Thyroid gland (tissue), 4 donors: ENCODE measurements around the gene NCR3LG1.

Source experiments
- POLR2A ChIP-seq, 2 donors: fragments of 450-650 bp; IDR thresholded peaks; one replicate each; pipeline ENCODE4 v1.6.1; 2017; ENCODE audit warnings: antibody characterized with exemption in 2 of 2, mild to moderate bottlenecking in 2 of 2, moderate library complexity in 1 of 2
- TF ChIP-seq, protein P1 (sequence below), 6 experiments: fragments of 200-600 bp in 3 of 6; fragments of 450-650 bp in 3 of 6; sonication (generic) in 3 of 6; IDR thresholded peaks; one replicate each; pipeline ENCODE4 v1.5.1; 2016 to 2019; ENCODE audit warnings: antibody characterized with exemption in 6 of 6, mild to moderate bottlenecking in 2 of 6, inconsistent platforms in 1 of 6, moderate library complexity in 1 of 6

DNA sequence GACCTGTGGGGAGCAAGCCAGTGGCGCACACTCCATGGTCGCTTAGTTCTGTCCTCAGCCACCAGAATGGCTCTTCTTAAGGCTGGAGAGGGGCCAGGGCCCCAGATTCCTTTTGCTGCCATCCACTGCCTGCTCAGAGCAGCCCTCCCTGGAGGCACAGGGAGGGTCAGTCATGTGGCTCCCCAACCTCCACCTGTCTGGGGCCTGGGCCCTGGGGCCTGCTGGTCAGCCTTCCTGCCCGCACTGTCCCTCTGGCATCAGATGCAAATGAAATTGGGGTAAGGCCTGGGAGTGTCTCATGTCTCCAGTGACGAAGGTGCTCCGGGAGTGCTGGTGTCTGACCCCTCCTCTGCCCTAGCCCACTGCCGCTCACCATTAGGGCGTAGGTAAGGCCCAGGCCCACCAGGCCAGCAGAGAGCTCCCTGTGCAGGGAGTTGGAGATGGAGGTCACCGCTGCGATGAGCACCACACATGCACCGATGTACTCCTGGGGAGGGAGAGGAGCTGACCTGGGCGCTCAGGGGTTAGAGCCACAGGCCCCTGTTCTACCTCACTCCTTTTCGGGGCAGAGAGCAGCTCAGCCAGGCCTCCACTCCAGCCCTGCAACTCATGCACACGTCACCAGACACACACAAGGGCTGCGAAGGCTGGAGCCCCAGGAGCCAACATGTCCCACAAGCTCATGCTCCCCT is 45.9 kb downstream of the NCR3LG1 start:
- TF ChIP-seq, protein P1, sequence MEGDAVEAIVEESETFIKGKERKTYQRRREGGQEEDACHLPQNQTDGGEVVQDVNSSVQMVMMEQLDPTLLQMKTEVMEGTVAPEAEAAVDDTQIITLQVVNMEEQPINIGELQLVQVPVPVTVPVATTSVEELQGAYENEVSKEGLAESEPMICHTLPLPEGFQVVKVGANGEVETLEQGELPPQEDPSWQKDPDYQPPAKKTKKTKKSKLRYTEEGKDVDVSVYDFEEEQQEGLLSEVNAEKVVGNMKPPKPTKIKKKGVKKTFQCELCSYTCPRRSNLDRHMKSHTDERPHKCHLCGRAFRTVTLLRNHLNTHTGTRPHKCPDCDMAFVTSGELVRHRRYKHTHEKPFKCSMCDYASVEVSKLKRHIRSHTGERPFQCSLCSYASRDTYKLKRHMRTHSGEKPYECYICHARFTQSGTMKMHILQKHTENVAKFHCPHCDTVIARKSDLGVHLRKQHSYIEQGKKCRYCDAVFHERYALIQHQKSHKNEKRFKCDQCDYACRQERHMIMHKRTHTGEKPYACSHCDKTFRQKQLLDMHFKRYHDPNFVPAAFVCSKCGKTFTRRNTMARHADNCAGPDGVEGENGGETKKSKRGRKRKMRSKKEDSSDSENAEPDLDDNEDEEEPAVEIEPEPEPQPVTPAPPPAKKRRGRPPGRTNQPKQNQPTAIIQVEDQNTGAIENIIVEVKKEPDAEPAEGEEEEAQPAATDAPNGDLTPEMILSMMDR (IDR thresholded peaks at IDR 0.05): no peak
- no peak for TF ChIP-seq POLR2A (IDR thresholded peaks at IDR 0.05)
